ENCODE results near the gene IGFALS. TPM values are rescaled to one million over a fixed set of nuclear protein-coding genes. Genes with fewer than 3 reads are reported as not detected.

IGFALS gene
- total RNA-seq, 2 donors from 2014 or later = 0.12 TPM; not detected in 1

GRCh38 chr16:1821861-1822611 is 28.5 kb upstream of the IGFALS start:
- no peaks in the 10 kb centered on the region for H3K27me3 Mint-ChIP-seq
- no peaks in the 10 kb centered on the region for H3K9me3 Mint-ChIP-seq
- DNase-seq (ENCODE audit: low spot score) (no peak), ATAC-seq (no peak)
- no peak overlapping the region for H3K4me3 Mint-ChIP-seq
- no peaks in the 10 kb centered on the region for H3K36me3 Mint-ChIP-seq
- H3K27ac Mint-ChIP-seq = no peak overlapping the region
- H3K4me1 Mint-ChIP-seq (ENCODE audit: low read depth in 2 of 2) = peaks cover 6 to 11% of the 10 kb centered on the region in 2 donors

GRCh38 chr16:1820946-1821290 is 27.4 kb upstream of the IGFALS start:
- ATAC-seq (no peak), DNase-seq (ENCODE audit: low spot score) (no peak)
- no peaks in the 10 kb centered on the region for H3K9me3 Mint-ChIP-seq
- H3K27ac Mint-ChIP-seq = no peak overlapping the region
- no peak overlapping the region for H3K4me3 Mint-ChIP-seq
- peaks cover 6 to 8% of the 10 kb centered on the region in 2 donors for H3K4me1 Mint-ChIP-seq (ENCODE audit: low read depth in 2 of 2)
- no peaks in the 10 kb centered on the region for H3K27me3 Mint-ChIP-seq
- H3K36me3 Mint-ChIP-seq = no peaks in the 10 kb centered on the region

- no peaks in the 10 kb centered on the region for H3K36me3 Mint-ChIP-seq
Measured at GRCh38 chr16:1820096-1820945, 26.8 kb upstream of the IGFALS start.

DNA sequence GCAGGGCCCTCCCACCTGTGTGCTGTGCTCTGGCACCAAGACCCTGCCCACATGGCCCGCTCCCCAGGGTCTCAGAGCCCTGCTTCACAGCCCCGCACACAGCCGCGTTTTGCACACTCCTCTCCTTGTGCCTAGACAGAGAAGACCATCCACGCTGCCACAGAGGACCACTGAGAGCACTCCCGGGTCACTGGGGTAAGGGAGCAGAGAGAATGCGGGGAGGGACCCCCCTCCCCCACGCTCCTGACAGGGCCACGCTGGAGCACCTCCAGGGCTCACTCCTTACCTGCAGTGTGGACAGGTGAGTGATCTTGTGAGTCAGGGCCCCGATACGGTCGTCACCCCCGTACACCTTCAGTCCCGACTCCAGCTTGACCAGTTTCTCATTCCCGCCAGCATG is 26.1 kb upstream of the IGFALS start:
- DNase-seq (ENCODE audit: low spot score) (no peak), ATAC-seq (no peak)
- no peak overlapping the region for H3K4me3 Mint-ChIP-seq
- no peak overlapping the region for H3K27ac Mint-ChIP-seq
- no peaks in the 10 kb centered on the region for H3K27me3 Mint-ChIP-seq
- no peaks in the 10 kb centered on the region for H3K36me3 Mint-ChIP-seq
- peaks cover 2 to 4% of the 10 kb centered on the region in 2 donors for H3K4me1 Mint-ChIP-seq (ENCODE audit: low read depth in 2 of 2)
- no peaks in the 10 kb centered on the region for H3K9me3 Mint-ChIP-seq

More at GRCh38 chr16:1820096-1820945, 26.8 kb upstream of the IGFALS start:
- no peak overlapping the region for H3K4me3 Mint-ChIP-seq
- no peak overlapping the region for H3K27ac Mint-ChIP-seq
- DNase-seq (ENCODE audit: low spot score) (no peak), ATAC-seq (no peak)
- no peaks in the 10 kb centered on the region for H3K9me3 Mint-ChIP-seq
- H3K4me1 Mint-ChIP-seq (ENCODE audit: low read depth in 2 of 2) = peaks cover 4 to 6% of the 10 kb centered on the region in 2 donors
- no peaks in the 10 kb centered on the region for H3K27me3 Mint-ChIP-seq

- H3K27me3 Mint-ChIP-seq = no peaks in the 10 kb centered on the region
- H3K36me3 Mint-ChIP-seq = no peaks in the 10 kb centered on the region
- DNase-seq (ENCODE audit: low spot score) (no peak), ATAC-seq (no peak)
- no peaks in the 10 kb centered on the region for H3K9me3 Mint-ChIP-seq
- H3K4me1 Mint-ChIP-seq (ENCODE audit: low read depth in 2 of 2) = no peaks in the 10 kb centered on the region
- H3K4me3 Mint-ChIP-seq = no peak overlapping the region
- H3K27ac Mint-ChIP-seq = no peak overlapping the region
Measured at GRCh38 chr16:1818873-1819525, 25.5 kb upstream of the IGFALS start.

DNA sequence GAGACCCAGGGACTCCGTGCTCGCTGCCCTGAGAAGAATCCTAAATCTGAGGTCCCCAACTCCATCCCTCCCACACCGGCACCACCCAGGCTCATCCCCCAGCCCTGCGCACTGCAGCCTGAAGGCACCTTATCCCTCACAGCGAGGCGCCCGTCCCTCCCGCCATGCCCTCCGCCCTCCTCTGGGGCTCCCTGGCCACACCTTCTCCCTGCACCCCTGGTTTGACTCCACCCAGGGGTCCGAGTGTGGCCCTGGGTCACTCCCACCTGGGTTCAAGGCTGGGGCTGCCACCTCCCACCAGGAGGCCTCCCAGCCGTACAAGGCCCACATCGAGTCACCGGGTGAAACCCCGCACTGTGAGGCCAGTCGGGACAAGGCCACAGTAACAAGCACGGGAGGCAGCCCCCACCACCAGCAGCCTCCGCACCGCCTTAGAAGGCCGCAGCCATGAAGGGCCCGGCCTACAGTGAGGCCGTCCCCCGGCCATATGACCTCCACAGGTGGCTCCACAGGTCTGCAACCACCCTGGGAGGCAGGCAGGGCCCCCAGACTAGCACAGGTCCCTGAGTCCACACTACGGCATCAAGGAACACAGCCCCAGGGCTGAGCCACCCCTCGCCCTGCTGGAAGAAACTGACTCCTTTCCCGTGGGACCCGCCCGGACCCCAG is 24.8 kb upstream of the IGFALS start:
- Mint-ChIP-seq H3K4me3 (no peak overlapping the region), H3K9me3 (no peaks in the 10 kb centered on the region), H3K27me3 (no peaks in the 10 kb centered on the region), H3K4me1 (ENCODE audit: low read depth in 2 of 2) (peaks cover 0 to 2% of the 10 kb centered on the region in 2 donors), H3K36me3 (no peaks in the 10 kb centered on the region), H3K27ac (no peak overlapping the region)
- ATAC-seq (no peak), DNase-seq (ENCODE audit: low spot score) (no peak)

DNA sequence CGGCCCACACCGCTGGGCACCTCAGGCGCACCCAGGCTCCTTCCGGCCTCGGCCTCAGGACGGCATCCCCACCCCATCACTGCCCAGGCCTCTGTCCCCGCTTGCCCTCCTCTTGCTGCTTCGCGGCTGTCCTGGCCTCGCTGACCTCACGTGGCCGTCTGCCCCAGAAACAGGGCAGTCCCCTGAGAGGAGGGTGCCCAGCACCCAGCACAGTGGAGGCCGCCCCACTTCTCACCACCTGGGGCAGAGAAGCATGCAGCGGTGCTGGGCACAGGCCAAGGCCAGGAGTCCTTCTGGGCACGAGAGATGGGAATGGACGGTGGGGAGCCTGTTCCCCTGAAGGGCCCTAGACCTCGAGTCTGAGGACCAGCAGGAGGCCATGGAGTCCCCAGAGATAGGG is 24.2 kb upstream of the IGFALS start:
- no peak overlapping the region for H3K4me3 Mint-ChIP-seq
- H3K27ac Mint-ChIP-seq = no peak overlapping the region
- H3K9me3 Mint-ChIP-seq = no peaks in the 10 kb centered on the region
- ATAC-seq (no peak), DNase-seq (ENCODE audit: low spot score) (no peak)
- no peaks in the 10 kb centered on the region for H3K27me3 Mint-ChIP-seq
- peaks cover 0 to 5% of the 10 kb centered on the region in 2 donors for H3K4me1 Mint-ChIP-seq (ENCODE audit: low read depth in 2 of 2)
- H3K36me3 Mint-ChIP-seq = no peaks in the 10 kb centered on the region

DNA sequence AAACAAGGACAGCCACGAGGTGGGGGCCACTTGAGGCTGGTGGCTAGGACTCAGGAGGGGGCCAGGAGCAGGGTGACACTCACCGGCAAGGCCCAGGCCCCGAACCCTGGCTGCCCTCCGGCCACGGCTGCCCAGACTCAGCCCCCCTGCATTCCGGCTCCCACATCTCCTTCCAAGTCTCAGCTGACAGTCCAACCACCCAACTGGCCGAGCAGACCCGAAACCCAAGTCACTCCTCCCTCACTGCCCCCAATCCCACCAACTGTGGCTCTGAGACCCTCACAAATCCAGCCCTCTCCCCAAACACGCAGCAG is 23.7 kb upstream of the IGFALS start:
- DNase-seq (ENCODE audit: low spot score) = no peak
- Mint-ChIP-seq H3K36me3 (no peaks in the 10 kb centered on the region), H3K4me3 (no peak overlapping the region), H3K27me3 (no peaks in the 10 kb centered on the region), H3K27ac (no peak overlapping the region), H3K9me3 (no peaks in the 10 kb centered on the region), H3K4me1 (ENCODE audit: low read depth in 2 of 2) (peaks cover 0 to 5% of the 10 kb centered on the region in 2 donors)
- no peak for ATAC-seq

GRCh38 chr16:1816396-1817275 is 23.1 kb upstream of the IGFALS start:
- H3K27ac Mint-ChIP-seq = no peak overlapping the region
- no peaks in the 10 kb centered on the region for H3K9me3 Mint-ChIP-seq
- peak; percentile 48 for DNase-seq (ENCODE audit: low spot score)
- no peak overlapping the region for H3K4me3 Mint-ChIP-seq
- no peak for ATAC-seq
- H3K4me1 Mint-ChIP-seq (ENCODE audit: low read depth in 2 of 2) = peaks cover 0 to 5% of the 10 kb centered on the region in 2 donors
- no peaks in the 10 kb centered on the region for H3K27me3 Mint-ChIP-seq
- no peaks in the 10 kb centered on the region for H3K36me3 Mint-ChIP-seq

- Mint-ChIP-seq H3K4me1 (ENCODE audit: low read depth in 2 of 2) (peaks cover 0 to 5% of the 10 kb centered on the region in 2 donors), H3K9me3 (no peaks in the 10 kb centered on the region), H3K27ac (no peak overlapping the region), H3K36me3 (no peaks in the 10 kb centered on the region), H3K27me3 (no peaks in the 10 kb centered on the region), H3K4me3 (no peak overlapping the region)
- ATAC-seq (no peak), DNase-seq (ENCODE audit: low spot score) (peak; percentile 31)
Measured at GRCh38 chr16:1815461-1815860, 22.0 kb upstream of the IGFALS start.

- ATAC-seq = peak in 1 of 2 donors; percentile 41
- H3K36me3 Mint-ChIP-seq = no peaks in the 10 kb centered on the region
- H3K27ac Mint-ChIP-seq = peak overlapping the region in 1 of 2 donors; percentile 76
- no peaks in the 10 kb centered on the region for H3K9me3 Mint-ChIP-seq
- DNase-seq (ENCODE audit: low spot score) = peak; percentile 42
- H3K4me1 Mint-ChIP-seq (ENCODE audit: low read depth in 2 of 2) = peaks cover 0 to 5% of the 10 kb centered on the region in 2 donors
- H3K4me3 Mint-ChIP-seq = no peak overlapping the region
- no peaks in the 10 kb centered on the region for H3K27me3 Mint-ChIP-seq
Measured at GRCh38 chr16:1812732-1813163, 19.2 kb upstream of the IGFALS start.

DNA sequence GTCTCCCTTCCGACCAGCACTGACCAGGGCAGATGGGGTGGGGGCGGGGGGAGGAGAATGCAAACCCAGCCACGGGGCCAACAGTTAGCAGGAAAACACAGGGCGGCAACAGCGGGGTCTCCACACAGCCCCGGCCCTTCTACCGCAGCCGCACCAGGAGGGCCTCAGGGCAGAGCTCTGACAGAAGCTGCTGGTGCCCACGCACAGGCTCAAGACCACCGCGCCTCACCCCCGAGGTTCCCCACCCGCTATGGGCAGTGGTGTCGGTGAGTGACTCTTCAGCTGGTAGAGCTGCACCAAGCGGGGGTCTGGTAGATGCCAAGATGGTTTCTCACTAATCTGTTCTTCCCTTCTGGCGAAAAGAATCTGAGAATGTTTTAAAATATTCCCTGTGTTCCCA is 17.0 kb upstream of the IGFALS start:
- no peak for DNase-seq (ENCODE audit: low spot score)
- Mint-ChIP-seq H3K9me3 (no peaks in the 10 kb centered on the region), H3K27ac (no peak overlapping the region), H3K4me1 (ENCODE audit: low read depth in 2 of 2) (peaks cover 0 to 5% of the 10 kb centered on the region in 2 donors), H3K27me3 (no peaks in the 10 kb centered on the region), H3K4me3 (no peak overlapping the region), H3K36me3 (no peaks in the 10 kb centered on the region)
- ATAC-seq = no peak

DNA sequence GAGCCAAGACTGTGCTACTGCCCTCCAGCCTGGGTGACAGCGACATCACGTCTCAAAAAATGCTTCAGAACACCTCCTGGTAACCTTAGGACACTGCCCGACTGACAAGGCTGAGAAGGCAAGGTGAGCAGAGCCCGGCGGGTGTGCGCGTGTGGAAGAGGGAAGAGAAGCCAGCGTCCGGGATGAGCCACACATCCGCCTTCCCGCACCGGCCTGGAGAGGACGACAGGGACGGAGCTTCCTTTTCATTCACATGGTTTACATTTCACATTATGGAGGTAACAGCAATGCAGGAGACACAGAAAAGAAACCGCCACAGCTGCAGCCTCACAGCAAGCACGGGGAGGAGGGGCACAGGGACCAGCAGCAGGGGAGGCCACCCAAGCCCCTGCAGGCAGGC is 16.6 kb upstream of the IGFALS start:
- Mint-ChIP-seq H3K9me3 (no peaks in the 10 kb centered on the region), H3K36me3 (no peaks in the 10 kb centered on the region), H3K4me1 (ENCODE audit: low read depth in 2 of 2) (peaks cover 0 to 5% of the 10 kb centered on the region in 2 donors), H3K4me3 (no peak overlapping the region), H3K27ac (no peak overlapping the region), H3K27me3 (no peaks in the 10 kb centered on the region)
- ATAC-seq = no peak
- peak; percentile 44 for DNase-seq (ENCODE audit: low spot score)
